ENCODE data around the gene PLEKHG4B. TPM values are rescaled to one million over a fixed set of nuclear protein-coding genes. Genes with fewer than 3 reads are reported as not detected.

The PLEKHG4B gene
- total and polyA plus RNA-seq, 2 of the 4 experiments (the other 2 are of a cell fraction) = 1.1 TPM

DNA sequence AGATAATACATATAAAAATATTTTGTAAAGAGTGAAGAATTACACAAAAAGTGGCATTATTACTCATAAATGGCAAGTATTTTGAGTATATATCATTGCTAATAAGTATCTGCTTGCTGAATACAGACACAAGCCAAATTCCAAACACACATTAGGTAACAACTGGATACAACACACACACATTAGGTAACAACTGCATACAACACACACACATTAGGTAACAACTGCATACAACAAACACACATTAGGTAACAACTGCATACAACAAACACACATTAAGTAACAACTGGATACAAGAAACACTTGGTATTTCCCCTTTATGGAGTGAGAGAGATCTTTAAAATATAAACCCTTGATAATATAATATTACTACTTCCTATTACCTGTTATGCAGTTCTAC lies 112.5 kb downstream of the PLEKHG4B start:
- Histone ChIP-seq H4K91ac (ENCODE audit: insufficient read depth, low read depth, low read length) (no peak overlapping the region), H3K36me3 (ENCODE audit: control insufficient read depth, insufficient read depth, low read length) (peaks cover 16% of the 10 kb centered on the region), H2BK20ac (ENCODE audit: low read depth, low read length) (no peak overlapping the region), H3K9me1 (ENCODE audit: insufficient read depth, low read length) (peaks cover 6% of the 10 kb centered on the region; the same call in 1 of the 2 replicates), H3K9ac (ENCODE audit: low read depth, low read length) (no peak overlapping the region), H3K56ac (ENCODE audit: extremely low read depth, insufficient read depth, low read length) (no peak overlapping the region), H3K18ac (ENCODE audit: low read depth, low read length) (no peak overlapping the region), H3K27me3 (ENCODE audit: control insufficient read depth, insufficient read depth, low read length) (no peaks in the 10 kb centered on the region), H3K27ac (ENCODE audit: insufficient read depth, low read length) (no peak overlapping the region), H2AFZ (replicated peaks; ENCODE audit: low read length, poor library complexity) (no peak overlapping the region), H2BK120ac (ENCODE audit: low read depth, low read length) (no peak overlapping the region), H3K14ac (replicated peaks; ENCODE audit: low read depth, low read length) (no peak overlapping the region), H4K5ac (ENCODE audit: low read depth, low read length) (no peak overlapping the region), H3K79me1 (ENCODE audit: low read depth in 1 of 2, low read length in 2 of 2) (peaks cover 25 to 31% of the 10 kb centered on the region in 2 experiments), H2BK5ac (ENCODE audit: low read depth, low read length, poor library complexity, severe bottlenecking) (no peak overlapping the region), H3K4ac (ENCODE audit: low read depth, low read length) (no peak overlapping the region), H4K20me1 (ENCODE audit: insufficient read depth, low read length) (peaks cover 30% of the 10 kb centered on the region), H3K4me1 (ENCODE audit: control insufficient read depth, insufficient read depth, low read length) (0 out of 2 replicates have a peak, but pooled peaks cover 2% of the 10 kb centered on the region), H3K23ac (ENCODE audit: low read depth, low read length) (no peak overlapping the region), H4K8ac (ENCODE audit: low read depth in 2 of 2, low read length in 2 of 2) (no peak overlapping the region), H2BK15ac (ENCODE audit: low read depth, low read length) (no peak overlapping the region), H2AK9ac (replicated peaks; ENCODE audit: low read depth, low read length, poor library complexity) (no peak overlapping the region), H3K4me3 (ENCODE audit: insufficient read depth, low read depth, low read length) (no peak overlapping the region), H2AK5ac (ENCODE audit: low read depth, low read length) (no peak overlapping the region), H3K9me3 (ENCODE audit: control insufficient read depth, insufficient read depth, low read length) (no peaks in the 10 kb centered on the region), H3K4me2 (ENCODE audit: low read depth, low read length) (no peak overlapping the region)
- no peak for TF ChIP-seq NFE2L2 (IDR thresholded peaks at IDR 0.05; ENCODE audit: low read depth, low read length)
- TF ChIP-seq, protein P1, sequence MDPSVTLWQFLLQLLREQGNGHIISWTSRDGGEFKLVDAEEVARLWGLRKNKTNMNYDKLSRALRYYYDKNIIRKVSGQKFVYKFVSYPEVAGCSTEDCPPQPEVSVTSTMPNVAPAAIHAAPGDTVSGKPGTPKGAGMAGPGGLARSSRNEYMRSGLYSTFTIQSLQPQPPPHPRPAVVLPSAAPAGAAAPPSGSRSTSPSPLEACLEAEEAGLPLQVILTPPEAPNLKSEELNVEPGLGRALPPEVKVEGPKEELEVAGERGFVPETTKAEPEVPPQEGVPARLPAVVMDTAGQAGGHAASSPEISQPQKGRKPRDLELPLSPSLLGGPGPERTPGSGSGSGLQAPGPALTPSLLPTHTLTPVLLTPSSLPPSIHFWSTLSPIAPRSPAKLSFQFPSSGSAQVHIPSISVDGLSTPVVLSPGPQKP (IDR thresholded peaks at IDR 0.05; ENCODE audit: borderline replicate concordance, low read depth, low read length) = no peak
- ChIA-PET CTCF (no interaction called here), POLR2A (ENCODE audit: unreplicated experiment) (no interaction called here)
- ATAC-seq (ENCODE audit: low read depth) (no peak), DNase-seq (no peak)
- no TSS peak for BruUV-seq (replicated peaks)
- dilution Hi-C loops (cut with HindIII; ENCODE audit: low sequenced_read_pairs, unreplicated experiment) = no loop called here
- intact Hi-C loops (cut with micrococcal nuclease) = no loop called here
- in situ Hi-C loops (cut with MboI; ENCODE audit: low sequenced_read_pairs) = no loop called here

Data from IMR-90 (cell line).